ENCODE results near the gene TNFRSF6B.

TNFRSF6B gene

GRCh38 chr20:63733579-63734081, 37.2 kb downstream of the TNFRSF6B start:
- no peaks in the 10 kb centered on the region for H3K27me3 ChIP-seq (replicated peaks; ENCODE audit: control insufficient read depth, insufficient read depth, low read length, poor library complexity, severe bottlenecking)
- no peak overlapping the region for H3K4me3 ChIP-seq (ENCODE audit: insufficient read depth, low read depth, low read length, poor library complexity, severe bottlenecking)
- peaks cover 37% of the 10 kb centered on the region for H3K4me1 ChIP-seq (ENCODE audit: control insufficient read depth, insufficient read depth, low read length, poor library complexity, severe bottlenecking)
- H3K36me3 ChIP-seq (ENCODE audit: control insufficient read depth, insufficient read depth, low read length) = peaks cover 25% of the 10 kb centered on the region
- no peak overlapping the region for H3K27ac ChIP-seq (ENCODE audit: insufficient read depth, low read length, poor library complexity, severe bottlenecking)
- DNase-seq = no peak
- H3K9me3 ChIP-seq (ENCODE audit: control insufficient read depth, low read length) = no peaks in the 10 kb centered on the region

DNA sequence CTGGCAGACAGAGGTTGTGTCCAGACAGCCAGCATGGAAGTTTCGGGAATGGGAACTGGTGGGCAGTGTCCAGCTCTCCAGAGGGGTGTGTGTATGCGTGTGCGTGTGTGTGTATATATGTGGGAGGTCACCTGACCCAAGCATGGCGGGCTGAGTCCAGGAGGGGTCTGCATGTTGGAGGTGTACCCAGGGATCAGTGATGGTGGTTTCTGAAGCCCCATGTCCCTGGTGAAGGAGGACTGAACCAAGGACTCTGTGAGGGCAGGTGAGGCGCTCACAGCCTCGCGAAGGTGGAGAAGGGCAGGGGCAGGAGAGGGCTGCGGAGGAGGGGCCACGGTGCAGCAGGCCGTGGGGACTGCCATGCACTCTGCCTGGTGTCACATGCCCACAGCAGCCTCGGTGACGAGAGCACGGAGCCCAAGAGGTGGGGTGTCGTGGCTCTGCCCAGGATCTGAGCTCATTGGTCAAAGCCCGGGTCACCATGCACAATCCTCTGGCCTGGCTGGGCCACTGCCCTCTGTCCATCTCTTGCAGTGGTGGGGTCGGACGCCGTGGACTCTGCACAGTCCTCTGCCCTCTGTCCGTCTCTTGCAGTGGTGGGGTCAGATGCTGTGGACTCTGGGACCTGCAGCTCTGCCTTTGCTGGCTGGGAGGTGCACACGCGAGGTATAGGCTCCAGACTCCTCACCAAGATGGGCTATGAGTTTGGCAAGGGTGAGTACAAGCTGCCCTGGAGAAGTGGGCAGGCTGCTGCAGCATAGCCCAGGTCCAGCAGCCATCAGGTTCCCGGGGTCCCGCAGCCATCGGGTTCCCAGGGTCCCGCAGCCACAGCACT, 37.9 kb downstream of the TNFRSF6B start:
- Histone ChIP-seq H3K9me3 (ENCODE audit: control insufficient read depth, low read length) (no peaks in the 10 kb centered on the region), H3K36me3 (ENCODE audit: control insufficient read depth, insufficient read depth, low read length) (peaks cover 25% of the 10 kb centered on the region), H3K27me3 (replicated peaks; ENCODE audit: control insufficient read depth, insufficient read depth, low read length, poor library complexity, severe bottlenecking) (no peaks in the 10 kb centered on the region), H3K4me3 (ENCODE audit: insufficient read depth, low read depth, low read length, poor library complexity, severe bottlenecking) (no peak overlapping the region), H3K27ac (ENCODE audit: insufficient read depth, low read length, poor library complexity, severe bottlenecking) (no peak overlapping the region), H3K4me1 (ENCODE audit: control insufficient read depth, insufficient read depth, low read length, poor library complexity, severe bottlenecking) (peaks cover 43% of the 10 kb centered on the region)
- no peak for DNase-seq

DNA sequence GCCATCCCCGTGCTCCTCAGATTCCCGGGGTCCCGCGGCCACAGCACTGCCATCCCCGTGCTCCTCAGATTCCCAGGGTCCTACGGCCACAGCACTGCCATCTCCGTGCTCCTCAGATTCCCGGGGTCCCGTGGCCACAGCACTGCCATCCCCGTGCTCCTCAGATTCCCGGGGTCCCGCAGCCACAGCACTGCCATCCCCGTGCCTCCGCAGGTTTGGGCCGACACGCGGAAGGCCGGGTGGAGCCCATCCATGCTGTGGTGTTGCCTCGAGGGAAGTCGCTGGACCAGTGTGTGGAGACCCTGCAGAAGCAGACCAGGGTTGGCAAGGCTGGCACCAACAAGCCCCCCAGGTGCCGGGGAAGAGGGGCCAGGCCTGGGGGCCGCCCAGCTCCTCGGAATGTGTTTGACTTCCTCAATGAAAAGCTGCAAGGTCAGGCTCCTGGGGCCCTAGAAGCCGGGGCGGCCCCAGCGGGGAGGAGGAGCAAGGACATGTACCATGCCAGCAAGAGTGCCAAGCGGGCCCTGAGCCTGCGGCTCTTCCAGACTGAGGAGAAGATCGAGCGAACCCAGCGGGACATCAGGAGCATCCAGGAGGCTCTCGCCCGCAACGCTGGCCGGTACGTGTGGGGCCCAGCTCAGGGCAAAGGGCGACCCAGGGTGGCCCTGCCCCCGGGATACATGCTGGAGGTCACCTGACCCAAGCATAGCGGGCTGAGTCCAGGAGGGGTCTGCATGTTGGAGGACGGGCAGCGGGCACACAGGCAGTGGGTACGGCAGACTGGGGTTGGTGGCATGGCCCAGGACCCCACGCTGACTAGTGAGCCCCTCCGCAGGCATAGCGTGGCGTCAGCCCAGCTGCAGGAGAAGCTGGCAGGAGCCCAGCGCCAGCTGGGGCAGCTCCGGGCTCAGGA, 38.8 kb downstream of the TNFRSF6B start:
- Histone ChIP-seq H3K4me1 (ENCODE audit: control insufficient read depth, insufficient read depth, low read length, poor library complexity, severe bottlenecking) (peaks cover 36% of the 10 kb centered on the region), H3K27ac (ENCODE audit: insufficient read depth, low read length, poor library complexity, severe bottlenecking) (peak overlapping the region; percentile 55), H3K36me3 (ENCODE audit: control insufficient read depth, insufficient read depth, low read length) (peaks cover 25% of the 10 kb centered on the region), H3K4me3 (ENCODE audit: insufficient read depth, low read depth, low read length, poor library complexity, severe bottlenecking) (no peak overlapping the region), H3K9me3 (ENCODE audit: control insufficient read depth, low read length) (no peaks in the 10 kb centered on the region), H3K27me3 (replicated peaks; ENCODE audit: control insufficient read depth, insufficient read depth, low read length, poor library complexity, severe bottlenecking) (no peaks in the 10 kb centered on the region)
- DNase-seq = no peak

DNA sequence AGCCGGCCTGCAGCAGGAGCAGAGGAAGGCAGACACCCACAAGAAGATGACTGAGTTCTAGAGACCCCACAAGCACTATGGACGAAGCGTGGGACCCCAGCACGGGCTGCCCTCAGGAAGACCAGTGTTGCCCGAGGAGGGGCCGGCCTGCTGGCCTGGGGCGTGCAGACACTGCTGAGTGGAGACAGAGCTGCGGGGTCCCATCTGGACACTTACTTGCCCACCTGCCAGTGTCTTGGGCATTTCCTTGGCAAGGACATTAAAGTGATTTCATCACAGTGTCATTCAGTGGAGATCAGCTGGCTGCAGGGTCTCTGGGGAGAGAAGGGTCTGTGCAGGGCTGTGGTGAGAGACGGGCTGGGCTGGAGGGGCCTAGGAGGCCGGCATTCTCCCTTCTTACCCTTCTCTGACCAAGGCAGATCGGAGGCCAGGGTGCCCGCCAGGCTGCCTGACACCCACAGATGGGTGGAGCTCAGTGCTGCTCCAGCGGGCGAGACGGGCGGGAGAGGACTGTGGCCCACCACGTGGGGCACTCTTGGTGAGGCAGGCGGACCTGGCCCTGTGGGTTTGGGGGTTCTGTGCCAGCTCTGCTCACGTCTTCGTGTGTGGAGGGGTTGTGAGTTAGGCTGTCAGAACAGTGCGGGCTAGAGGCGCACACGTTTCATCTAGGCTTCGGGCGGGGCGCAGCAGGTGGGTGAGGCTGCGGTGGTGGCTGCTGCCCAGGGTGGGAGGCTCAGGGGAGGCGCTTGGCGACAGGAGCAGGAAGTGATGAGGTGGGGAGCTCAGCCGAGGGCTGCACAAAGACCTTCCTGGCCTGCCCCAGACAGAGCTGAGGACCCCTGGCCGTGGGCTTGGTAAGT, 39.6 kb downstream of the TNFRSF6B start, which contains the start of gene LIME1:
Gene LIME1 (plus strand): TSS at position 806 of the 860 bp plus-strand sequence. CDS start 886 bp downstream, outside the sequence.
- Histone ChIP-seq H3K27me3 (replicated peaks; ENCODE audit: control insufficient read depth, insufficient read depth, low read length, poor library complexity, severe bottlenecking) (no peaks in the 10 kb centered on the region), H3K36me3 (ENCODE audit: control insufficient read depth, insufficient read depth, low read length) (peaks cover 26% of the 10 kb centered on the region), H3K4me3 (ENCODE audit: insufficient read depth, low read depth, low read length, poor library complexity, severe bottlenecking) (peak within 1 kb of the TSS; percentile 70), H3K4me1 (ENCODE audit: control insufficient read depth, insufficient read depth, low read length, poor library complexity, severe bottlenecking) (peaks cover 34% of the 10 kb centered on the region), H3K27ac (ENCODE audit: insufficient read depth, low read length, poor library complexity, severe bottlenecking) (peak within 1 kb of the TSS; percentile 72), H3K9me3 (ENCODE audit: control insufficient read depth, low read length) (no peaks in the 10 kb centered on the region)
- DNase-seq = peak; percentile 71 to 74 (median 71)

DNA sequence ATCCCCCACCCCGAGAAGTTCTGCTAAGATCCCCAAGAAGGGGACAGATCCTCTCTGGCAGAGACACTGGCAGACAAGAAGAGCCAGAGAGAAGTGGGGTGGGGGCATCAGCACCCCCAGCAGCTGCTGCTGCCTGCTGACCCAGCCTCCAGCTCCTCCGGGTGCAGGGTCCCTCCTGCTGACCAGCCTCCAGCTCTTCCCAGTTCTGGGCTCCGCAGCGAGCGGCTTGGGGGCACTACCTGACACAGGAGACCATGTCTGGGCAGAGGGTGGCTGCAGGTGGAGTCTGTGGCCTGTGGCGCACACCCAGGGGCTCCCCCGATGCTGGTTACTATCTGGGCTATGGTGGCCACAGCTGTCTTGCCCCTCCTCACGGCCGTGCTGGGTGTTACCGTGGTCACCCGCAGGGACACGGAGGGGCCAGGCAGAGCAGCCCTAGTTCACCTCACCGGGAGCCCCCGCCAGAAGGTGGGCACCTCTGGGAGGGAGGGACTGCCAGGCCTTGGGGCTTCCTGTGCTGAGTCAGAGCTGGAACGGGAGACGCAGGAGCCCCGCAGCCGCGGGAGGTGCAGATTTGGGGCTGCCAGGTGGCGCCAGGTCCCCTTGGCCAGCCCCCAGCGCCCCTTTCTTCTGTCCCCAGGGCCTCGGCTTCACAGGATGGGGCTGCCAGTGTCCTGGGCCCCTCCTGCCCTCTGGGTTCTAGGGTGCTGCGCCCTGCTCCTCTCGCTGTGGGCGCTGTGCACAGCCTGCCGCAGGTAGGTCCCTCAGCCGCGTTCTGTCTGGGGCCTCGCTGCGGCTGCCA, 40.6 kb downstream of the TNFRSF6B start:
- peak overlapping the region; percentile 70 for H3K4me3 ChIP-seq (ENCODE audit: insufficient read depth, low read depth, low read length, poor library complexity, severe bottlenecking)
- peaks cover 36% of the 10 kb centered on the region for H3K36me3 ChIP-seq (ENCODE audit: control insufficient read depth, insufficient read depth, low read length)
- peak overlapping the region; percentile 72 for H3K27ac ChIP-seq (ENCODE audit: insufficient read depth, low read length, poor library complexity, severe bottlenecking)
- no peaks in the 10 kb centered on the region for H3K9me3 ChIP-seq (ENCODE audit: control insufficient read depth, low read length)
- H3K4me1 ChIP-seq (ENCODE audit: control insufficient read depth, insufficient read depth, low read length, poor library complexity, severe bottlenecking) = peaks cover 27% of the 10 kb centered on the region
- DNase-seq = peak; percentile 52 to 63 (median 56)
- H3K27me3 ChIP-seq (replicated peaks; ENCODE audit: control insufficient read depth, insufficient read depth, low read length, poor library complexity, severe bottlenecking) = no peaks in the 10 kb centered on the region

DNA sequence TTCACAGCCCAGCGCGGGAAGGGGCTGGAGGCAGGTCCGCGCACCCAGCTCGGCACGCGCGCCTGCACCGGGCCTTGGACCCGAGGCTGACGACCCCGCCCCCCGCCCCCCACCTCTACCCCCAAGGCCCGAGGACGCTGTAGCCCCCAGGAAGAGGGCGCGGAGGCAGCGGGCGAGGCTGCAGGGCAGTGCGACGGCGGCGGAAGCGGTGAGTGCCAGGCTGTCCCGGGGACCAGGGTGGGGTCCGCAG, 41.2 kb downstream of the TNFRSF6B start:
- H3K4me3 ChIP-seq (ENCODE audit: insufficient read depth, low read depth, low read length, poor library complexity, severe bottlenecking) = peak overlapping the region; percentile 70
- H3K9me3 ChIP-seq (ENCODE audit: control insufficient read depth, low read length) = no peaks in the 10 kb centered on the region
- H3K36me3 ChIP-seq (ENCODE audit: control insufficient read depth, insufficient read depth, low read length) = peaks cover 41% of the 10 kb centered on the region
- H3K27ac ChIP-seq (ENCODE audit: insufficient read depth, low read length, poor library complexity, severe bottlenecking) = peak overlapping the region; percentile 72
- no peaks in the 10 kb centered on the region for H3K27me3 ChIP-seq (replicated peaks; ENCODE audit: control insufficient read depth, insufficient read depth, low read length, poor library complexity, severe bottlenecking)
- peaks cover 27% of the 10 kb centered on the region for H3K4me1 ChIP-seq (ENCODE audit: control insufficient read depth, insufficient read depth, low read length, poor library complexity, severe bottlenecking)
- no peak for DNase-seq

- Histone ChIP-seq H3K36me3 (ENCODE audit: control insufficient read depth, insufficient read depth, low read length) (peaks cover 45% of the 10 kb centered on the region), H3K27ac (ENCODE audit: insufficient read depth, low read length, poor library complexity, severe bottlenecking) (peak overlapping the region; percentile 72), H3K27me3 (replicated peaks; ENCODE audit: control insufficient read depth, insufficient read depth, low read length, poor library complexity, severe bottlenecking) (no peaks in the 10 kb centered on the region), H3K4me3 (ENCODE audit: insufficient read depth, low read depth, low read length, poor library complexity, severe bottlenecking) (peak overlapping the region; percentile 70), H3K4me1 (ENCODE audit: control insufficient read depth, insufficient read depth, low read length, poor library complexity, severe bottlenecking) (peaks cover 27% of the 10 kb centered on the region), H3K9me3 (ENCODE audit: control insufficient read depth, low read length) (no peaks in the 10 kb centered on the region)
- DNase-seq = peak in 1 of 3 donors; percentile 27
Measured at GRCh38 chr20:63737945-63738686, 41.7 kb downstream of the TNFRSF6B start.

- H3K4me1 ChIP-seq (ENCODE audit: control insufficient read depth, insufficient read depth, low read length, poor library complexity, severe bottlenecking) = peaks cover 27% of the 10 kb centered on the region
- DNase-seq = peak in 2 of 3 donors; percentile 29 to 32
Measured at GRCh38 chr20:63738687-63739129, 42.3 kb downstream of the TNFRSF6B start.

More at GRCh38 chr20:63738687-63739129, 42.3 kb downstream of the TNFRSF6B start:
- Histone ChIP-seq H3K36me3 (ENCODE audit: control insufficient read depth, insufficient read depth, low read length) (peaks cover 46% of the 10 kb centered on the region), H3K27me3 (replicated peaks; ENCODE audit: control insufficient read depth, insufficient read depth, low read length, poor library complexity, severe bottlenecking) (no peaks in the 10 kb centered on the region), H3K27ac (ENCODE audit: insufficient read depth, low read length, poor library complexity, severe bottlenecking) (peak overlapping the region; percentile 45), H3K9me3 (ENCODE audit: control insufficient read depth, low read length) (no peaks in the 10 kb centered on the region), H3K4me3 (ENCODE audit: insufficient read depth, low read depth, low read length, poor library complexity, severe bottlenecking) (peak overlapping the region; percentile 70)

Measured in effector memory CD4-positive, alpha-beta T cell (primary cell).